DOHH2 (cell line): ENCODE measurements around the gene ASPSCR1.

Experiments used
- H3F3A ChIP-seq: fragments of 200-600 bp; sonication (generic), shearing (Covaris generic); 2 replicates; pipeline ENCODE4 v1.6.0; 2016; ENCODE audit warnings: antibody characterized with exemption, mild to moderate bottlenecking; ENCODE audit not compliant: control insufficient read depth, insufficient read depth
- H3K27ac ChIP-seq: fragments of 200-600 bp; sonication (generic); 2 replicates; pipeline ENCODE4 v1.5.1; 2014; ENCODE audit warnings: low read depth, mild to moderate bottlenecking, low read length, moderate library complexity
- H3K27me3 ChIP-seq: fragments of 200-600 bp; sonication (generic); 2 replicates; pipeline ENCODE4 v1.6.1; 2014; ENCODE audit warnings: mild to moderate bottlenecking, low read length, mixed read lengths; ENCODE audit not compliant: control insufficient read depth
- H3K36me3 ChIP-seq: fragments of 200-600 bp; sonication (generic); 2 replicates; pipeline ENCODE4 v1.6.1; 2014; ENCODE audit warnings: mild to moderate bottlenecking, low read length, moderate library complexity, mixed read lengths; ENCODE audit not compliant: control insufficient read depth
- H3K4me1 ChIP-seq: fragments of 200-600 bp; sonication (generic); 2 replicates; pipeline ENCODE4 v1.6.1; 2014; ENCODE audit warnings: mild to moderate bottlenecking, low read length, mixed read lengths; ENCODE audit not compliant: control insufficient read depth
- H3K4me2 ChIP-seq: fragments of 200-600 bp; sonication (generic); 2 replicates; pipeline ENCODE4 v1.6.0; 2014; ENCODE audit warnings: mild to moderate bottlenecking, low read length, moderate library complexity
- H3K4me3 ChIP-seq: fragments of 200-600 bp; sonication (generic); 2 replicates; pipeline ENCODE4 v1.5.1; 2014; ENCODE audit warnings: mild to moderate bottlenecking, low read length, mixed read lengths
- H3K79me2 ChIP-seq: fragments of 200-600 bp; sonication (generic); 2 replicates; pipeline ENCODE4 v1.6.1; 2014; ENCODE audit warnings: mild to moderate bottlenecking, low read length, mixed read lengths; ENCODE audit not compliant: control insufficient read depth
- H3K9me2 ChIP-seq: fragments of 200-600 bp; sonication (generic); replicated peaks from 2 replicates; pipeline ENCODE4 v1.6.1; 2014; ENCODE audit warnings: mild to moderate bottlenecking, low read length, mixed read lengths; ENCODE audit not compliant: control insufficient read depth
- H3K9me3 ChIP-seq: fragments of 200-600 bp; sonication (generic); 2 replicates; pipeline ENCODE4 v1.6.1; 2014; ENCODE audit warnings: antibody characterized with exemption, low read length, mixed read lengths; ENCODE audit not compliant: control insufficient read depth, insufficient read depth
- H4K20me1 ChIP-seq: fragments of 200-600 bp; sonication (generic); 2 replicates; pipeline ENCODE4 v1.6.0; 2014; ENCODE audit warnings: low read depth, mild to moderate bottlenecking, antibody characterized with exemption, low read length, moderate library complexity; ENCODE audit not compliant: control insufficient read depth, insufficient read depth
- EZH2phosphoT487 ChIP-seq: fragments of 200-600 bp; sonication (generic); IDR thresholded peaks from 2 replicates; pipeline ENCODE4 v1.6.1; 2017; ENCODE audit warnings: borderline replicate concordance, mild to moderate bottlenecking, antibody characterized with exemption, low read length, moderate library complexity, mixed read lengths
- TF ChIP-seq, protein P1 (sequence below): fragments of 200-600 bp; sonication (generic); IDR thresholded peaks from one replicate; pipeline ENCODE4 v1.5.1; 2014; ENCODE audit warnings: antibody characterized with exemption, mild to moderate bottlenecking, low read depth, low read length; ENCODE audit not compliant: poor library complexity, severe bottlenecking

ASPSCR1 gene

DNA sequence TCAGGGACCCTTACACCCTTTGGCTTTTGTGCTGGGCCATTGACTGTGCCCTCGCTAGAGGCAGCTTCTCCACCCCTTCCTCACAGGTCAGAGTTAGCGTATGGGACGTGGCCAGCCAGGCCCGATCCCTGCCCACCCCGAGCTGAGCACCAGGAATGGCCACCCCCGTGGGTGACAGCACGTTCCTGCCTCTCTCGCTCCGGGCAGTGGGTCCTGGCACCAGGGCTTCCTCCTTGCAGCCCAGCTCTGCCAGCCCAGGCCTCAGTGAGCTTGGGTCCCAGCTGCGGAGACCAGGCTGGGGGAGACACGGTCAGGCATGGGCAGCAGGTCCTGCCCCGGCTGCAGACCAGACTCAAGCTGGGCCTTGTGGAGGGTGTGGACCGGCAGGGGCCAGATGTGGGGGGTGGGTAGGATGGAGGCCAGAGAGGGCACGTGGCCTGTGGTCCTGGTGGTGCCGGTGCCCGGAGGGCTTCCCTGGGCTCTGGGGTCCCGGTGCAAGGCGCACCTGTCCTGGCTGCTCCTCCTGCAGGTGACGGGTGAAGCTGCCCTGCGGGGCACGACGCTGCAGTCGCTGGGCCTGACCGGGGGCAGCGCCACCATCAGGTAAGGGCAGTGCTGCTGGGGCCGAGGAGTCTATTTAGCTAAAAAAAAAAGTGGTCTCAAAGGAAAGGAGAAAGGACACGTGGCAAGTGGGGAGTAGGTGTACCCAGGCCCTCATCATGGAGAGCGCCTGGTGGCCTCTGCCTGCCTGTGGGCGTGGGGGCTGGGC, 18.2 kb downstream of the ASPSCR1 start:
- H4K20me1 ChIP-seq, result no peaks in the 10 kb centered on the region
- no peaks in the 10 kb centered on the region for H3K27me3 ChIP-seq
- no peaks in the 10 kb centered on the region for H3F3A ChIP-seq
- no peak overlapping the region for H3K4me2 ChIP-seq
- no peaks in the 10 kb centered on the region for H3K4me1 ChIP-seq
- H3K9me3 ChIP-seq, result no peaks in the 10 kb centered on the region
- no peak overlapping the region for H3K27ac ChIP-seq
- H3K36me3 ChIP-seq, result no peaks in the 10 kb centered on the region
- TF ChIP-seq, protein P1, sequence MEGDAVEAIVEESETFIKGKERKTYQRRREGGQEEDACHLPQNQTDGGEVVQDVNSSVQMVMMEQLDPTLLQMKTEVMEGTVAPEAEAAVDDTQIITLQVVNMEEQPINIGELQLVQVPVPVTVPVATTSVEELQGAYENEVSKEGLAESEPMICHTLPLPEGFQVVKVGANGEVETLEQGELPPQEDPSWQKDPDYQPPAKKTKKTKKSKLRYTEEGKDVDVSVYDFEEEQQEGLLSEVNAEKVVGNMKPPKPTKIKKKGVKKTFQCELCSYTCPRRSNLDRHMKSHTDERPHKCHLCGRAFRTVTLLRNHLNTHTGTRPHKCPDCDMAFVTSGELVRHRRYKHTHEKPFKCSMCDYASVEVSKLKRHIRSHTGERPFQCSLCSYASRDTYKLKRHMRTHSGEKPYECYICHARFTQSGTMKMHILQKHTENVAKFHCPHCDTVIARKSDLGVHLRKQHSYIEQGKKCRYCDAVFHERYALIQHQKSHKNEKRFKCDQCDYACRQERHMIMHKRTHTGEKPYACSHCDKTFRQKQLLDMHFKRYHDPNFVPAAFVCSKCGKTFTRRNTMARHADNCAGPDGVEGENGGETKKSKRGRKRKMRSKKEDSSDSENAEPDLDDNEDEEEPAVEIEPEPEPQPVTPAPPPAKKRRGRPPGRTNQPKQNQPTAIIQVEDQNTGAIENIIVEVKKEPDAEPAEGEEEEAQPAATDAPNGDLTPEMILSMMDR, result no peak
- TF ChIP-seq EZH2phosphoT487, result no peak
- H3K9me2 ChIP-seq, result no peaks in the 10 kb centered on the region
- no peak overlapping the region for H3K4me3 ChIP-seq
- no peaks in the 10 kb centered on the region for H3K79me2 ChIP-seq

DNA sequence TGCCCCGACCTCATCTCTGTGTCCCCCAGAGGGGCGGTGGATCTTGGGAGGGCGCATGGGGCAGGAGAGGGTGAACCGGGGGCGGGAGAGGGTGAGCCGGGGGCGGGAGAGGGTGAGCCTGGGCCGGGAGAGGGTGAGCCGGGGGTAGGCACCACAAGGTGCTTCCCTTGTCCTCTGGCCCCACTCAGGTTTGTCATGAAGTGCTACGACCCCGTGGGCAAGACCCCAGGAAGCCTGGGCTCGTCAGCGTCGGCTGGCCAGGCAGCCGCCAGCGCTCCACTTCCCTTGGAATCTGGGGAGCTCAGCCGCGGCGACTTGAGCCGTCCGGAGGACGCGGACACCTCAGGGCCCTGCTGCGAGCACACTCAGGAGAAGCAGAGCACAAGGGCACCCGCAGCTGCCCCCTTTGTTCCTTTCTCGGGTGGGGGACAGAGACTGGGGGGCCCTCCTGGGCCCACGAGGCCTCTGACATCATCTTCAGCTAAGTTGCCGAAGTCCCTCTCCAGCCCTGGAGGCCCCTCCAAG, 18.9 kb downstream of the ASPSCR1 start:
- Histone ChIP-seq H3K4me1 (no peaks in the 10 kb centered on the region), H3K9me2 (no peaks in the 10 kb centered on the region), H3K4me3 (no peak overlapping the region), H3K79me2 (no peaks in the 10 kb centered on the region), H4K20me1 (no peaks in the 10 kb centered on the region), H3K4me2 (no peak overlapping the region), H3F3A (no peaks in the 10 kb centered on the region), H3K36me3 (no peaks in the 10 kb centered on the region), H3K9me3 (no peaks in the 10 kb centered on the region), H3K27me3 (no peaks in the 10 kb centered on the region), H3K27ac (no peak overlapping the region)
- TF ChIP-seq, protein P1, result no peak
- TF ChIP-seq EZH2phosphoT487, result no peak

DNA sequence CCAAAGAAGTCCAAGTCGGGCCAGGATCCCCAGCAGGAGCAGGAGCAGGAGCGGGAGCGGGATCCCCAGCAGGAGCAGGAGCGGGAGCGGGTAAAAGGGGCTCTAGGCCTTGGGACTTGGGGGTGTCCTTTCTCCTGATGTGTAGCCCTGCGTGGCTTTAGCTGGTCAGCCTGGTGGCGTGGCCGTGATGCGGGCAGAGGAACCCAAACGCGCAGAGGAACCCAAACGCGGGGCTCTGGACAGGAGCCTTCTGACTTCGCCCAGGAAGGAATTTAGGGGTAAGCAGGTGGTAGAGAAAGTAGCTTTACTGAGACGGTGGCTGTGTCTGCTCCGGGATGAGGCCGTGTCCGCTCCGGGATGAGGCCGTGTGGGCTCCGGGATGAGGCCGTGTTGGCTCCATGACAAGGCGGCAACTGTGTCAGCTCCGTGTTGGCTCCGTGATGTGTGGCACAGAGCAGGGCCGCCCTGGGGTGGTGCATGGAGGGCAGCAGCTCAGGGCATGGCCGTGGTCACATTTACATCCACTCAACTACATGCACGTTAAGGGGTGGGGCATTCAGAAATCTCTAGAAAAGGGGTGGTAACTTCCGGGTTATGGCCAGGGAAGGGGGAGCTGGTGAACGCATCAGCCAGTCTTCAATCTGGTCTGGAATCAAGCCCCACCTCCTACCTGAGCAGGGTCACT, 19.5 kb downstream of the ASPSCR1 start:
- no peak overlapping the region for H3K27ac ChIP-seq
- no peaks in the 10 kb centered on the region for H3K9me2 ChIP-seq
- H4K20me1 ChIP-seq, result no peaks in the 10 kb centered on the region
- H3K4me2 ChIP-seq, result no peak overlapping the region
- H3K36me3 ChIP-seq, result no peaks in the 10 kb centered on the region
- no peaks in the 10 kb centered on the region for H3K79me2 ChIP-seq
- no peaks in the 10 kb centered on the region for H3K27me3 ChIP-seq
- H3K9me3 ChIP-seq, result no peaks in the 10 kb centered on the region
- TF ChIP-seq, protein P1, result no peak
- TF ChIP-seq EZH2phosphoT487, result no peak
- no peaks in the 10 kb centered on the region for H3F3A ChIP-seq
- no peaks in the 10 kb centered on the region for H3K4me1 ChIP-seq
- no peak overlapping the region for H3K4me3 ChIP-seq
